GM21529 (cell line): ENCODE data around the gene PCDHAC1.

ENCODE experiments used
- ATAC-seq: cut with Tn5 transposase; IDR thresholded peaks from one replicate; pipeline ENCODE4 v1.9.1; 2021; ENCODE audit not compliant: unreplicated experiment

PCDHAC1 gene

GRCh38 chr5:140967226-140967893, 41.3 kb downstream of the PCDHAC1 start:
- no peak for ATAC-seq

- no peak for ATAC-seq
Measured at GRCh38 chr5:140969880-140970279, 43.8 kb downstream of the PCDHAC1 start.

GRCh38 chr5:140973550-140973949, 47.5 kb downstream of the PCDHAC1 start:
- ATAC-seq = no peak

- ATAC-seq = no peak
Measured at GRCh38 chr5:140977003-140977402, 50.9 kb downstream of the PCDHAC1 start.

- no peak for ATAC-seq
Measured at GRCh38 chr5:140978260-140978659, 52.2 kb downstream of the PCDHAC1 start.

GRCh38 chr5:140978983-140979382, 52.9 kb downstream of the PCDHAC1 start:
- ATAC-seq = no peak
